ENCODE results near the gene PREX1.

DNA sequence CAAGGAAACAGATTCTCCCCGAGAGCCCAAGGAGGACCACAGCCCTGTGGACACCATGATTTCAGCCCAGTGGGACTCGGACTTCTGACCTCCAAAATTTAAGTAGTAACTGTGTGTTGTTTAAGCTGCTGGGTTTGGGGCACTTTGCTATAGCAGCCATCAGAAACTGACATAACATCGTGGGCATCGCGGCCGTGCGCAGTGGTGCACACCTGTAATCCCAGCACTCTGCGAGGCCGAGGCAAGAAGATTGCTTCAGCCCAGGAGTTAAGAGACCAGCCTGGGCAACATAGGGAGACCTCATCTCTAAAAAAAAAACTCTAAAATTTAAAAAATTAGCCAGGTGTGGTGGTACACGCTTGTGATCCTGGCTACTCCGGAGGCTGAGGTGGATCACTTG lies 175.8 kb downstream of the PREX1 start:
- TF ChIP-seq POLR2AphosphoS5 (IDR thresholded peaks at IDR 0.05; ENCODE audit: low read depth) (no peak), REST (IDR thresholded peaks at IDR 0.05; ENCODE audit: insufficient replicate concordance, low read depth) (no peak)
- TF ChIP-seq, protein P1, sequence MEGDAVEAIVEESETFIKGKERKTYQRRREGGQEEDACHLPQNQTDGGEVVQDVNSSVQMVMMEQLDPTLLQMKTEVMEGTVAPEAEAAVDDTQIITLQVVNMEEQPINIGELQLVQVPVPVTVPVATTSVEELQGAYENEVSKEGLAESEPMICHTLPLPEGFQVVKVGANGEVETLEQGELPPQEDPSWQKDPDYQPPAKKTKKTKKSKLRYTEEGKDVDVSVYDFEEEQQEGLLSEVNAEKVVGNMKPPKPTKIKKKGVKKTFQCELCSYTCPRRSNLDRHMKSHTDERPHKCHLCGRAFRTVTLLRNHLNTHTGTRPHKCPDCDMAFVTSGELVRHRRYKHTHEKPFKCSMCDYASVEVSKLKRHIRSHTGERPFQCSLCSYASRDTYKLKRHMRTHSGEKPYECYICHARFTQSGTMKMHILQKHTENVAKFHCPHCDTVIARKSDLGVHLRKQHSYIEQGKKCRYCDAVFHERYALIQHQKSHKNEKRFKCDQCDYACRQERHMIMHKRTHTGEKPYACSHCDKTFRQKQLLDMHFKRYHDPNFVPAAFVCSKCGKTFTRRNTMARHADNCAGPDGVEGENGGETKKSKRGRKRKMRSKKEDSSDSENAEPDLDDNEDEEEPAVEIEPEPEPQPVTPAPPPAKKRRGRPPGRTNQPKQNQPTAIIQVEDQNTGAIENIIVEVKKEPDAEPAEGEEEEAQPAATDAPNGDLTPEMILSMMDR (IDR thresholded peaks at IDR 0.05; ENCODE audit: insufficient read depth, low read length), result no peak

Measured in HL-60 (cell line).